HG02885 (cell line): ENCODE measurements around the gene CA10.

Source experiments
- ATAC-seq: cut with Tn5 transposase; IDR thresholded peaks from one replicate; pipeline ENCODE4 v1.9.1; 2021; ENCODE audit warnings: mild to moderate bottlenecking; ENCODE audit not compliant: unreplicated experiment, poor library complexity

The CA10 gene

GRCh38 chr17:51957786-51958185 is 200.7 kb downstream of the CA10 start:
- ATAC-seq: no peak

DNA sequence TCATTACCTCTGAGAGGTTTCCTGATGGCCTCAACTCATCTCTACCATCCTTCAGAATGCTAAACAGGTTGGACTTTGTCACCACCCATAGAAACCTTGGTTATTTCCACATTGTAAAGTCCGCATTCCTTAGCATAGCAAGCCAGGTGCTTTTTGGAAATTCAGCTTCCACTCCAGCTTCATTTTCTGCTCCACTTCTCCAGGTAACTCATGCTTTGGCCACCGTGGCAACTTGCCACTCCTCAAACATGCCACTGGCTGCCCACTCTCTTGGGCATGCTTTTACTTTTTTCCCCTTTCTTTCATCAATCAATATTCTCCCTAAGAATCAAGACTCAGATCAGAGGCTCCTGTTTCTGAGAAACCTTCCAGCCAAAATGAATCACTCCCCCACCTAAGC is 203.3 kb downstream of the CA10 start:
- ATAC-seq: no peak

DNA sequence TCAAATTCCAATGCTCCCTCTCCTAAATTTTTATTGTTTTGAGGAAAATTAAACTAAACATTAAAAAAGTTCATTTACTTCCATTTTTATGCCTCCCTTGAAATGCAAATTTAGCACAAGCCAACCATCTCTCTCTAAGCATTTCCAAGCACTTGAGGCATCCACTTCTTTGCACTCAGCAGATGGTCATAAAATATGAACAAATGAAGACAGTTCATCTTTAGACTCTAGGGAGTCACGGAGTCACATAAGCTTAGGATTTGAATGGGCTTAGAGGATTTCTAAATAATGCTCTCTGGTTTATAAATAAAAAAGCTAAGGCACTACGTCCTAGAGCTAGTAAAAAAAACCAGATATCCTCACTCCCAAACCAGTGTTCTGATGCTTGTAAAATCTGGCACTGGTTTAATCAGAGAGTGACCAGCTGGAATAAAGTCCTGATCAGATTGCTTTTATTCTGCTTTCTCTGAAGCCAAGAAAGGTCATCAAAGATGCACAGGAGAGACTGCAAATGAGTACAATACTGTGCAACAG is 204.2 kb downstream of the CA10 start:
- no peak for ATAC-seq

GRCh38 chr17:51951741-51952140 is 206.8 kb downstream of the CA10 start:
- ATAC-seq: no peak

GRCh38 chr17:51948128-51948527 is 210.4 kb downstream of the CA10 start:
- no peak for ATAC-seq

DNA sequence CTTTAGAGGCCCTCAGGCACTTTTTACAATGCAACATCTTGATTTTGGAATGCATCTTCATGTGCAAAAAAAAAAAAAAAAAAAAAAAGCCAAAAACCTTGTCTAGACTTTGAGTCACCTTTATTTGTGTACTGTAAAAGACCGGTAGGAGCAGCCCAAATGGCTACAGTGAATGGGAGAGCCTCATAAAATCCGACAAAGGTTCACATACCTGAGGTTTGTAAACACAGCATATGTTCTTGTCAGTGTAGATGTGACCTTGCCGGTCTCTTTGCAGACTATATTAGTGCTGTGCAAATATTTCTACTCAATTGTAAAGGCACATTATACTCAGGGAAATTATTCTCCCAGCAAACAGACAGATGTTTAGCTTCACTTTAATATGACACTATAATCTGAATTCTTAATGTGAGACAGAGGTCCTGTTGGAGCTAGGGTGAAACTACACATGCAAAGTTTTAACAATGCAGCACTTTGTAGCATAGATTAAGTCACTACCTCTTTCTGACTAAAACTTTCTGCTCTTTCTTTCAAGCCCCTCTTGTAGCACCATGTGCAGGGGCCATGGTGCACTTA is 211.3 kb downstream of the CA10 start:
- no peak for ATAC-seq

GRCh38 chr17:51946311-51946710 is 212.2 kb downstream of the CA10 start:
- no peak for ATAC-seq

DNA sequence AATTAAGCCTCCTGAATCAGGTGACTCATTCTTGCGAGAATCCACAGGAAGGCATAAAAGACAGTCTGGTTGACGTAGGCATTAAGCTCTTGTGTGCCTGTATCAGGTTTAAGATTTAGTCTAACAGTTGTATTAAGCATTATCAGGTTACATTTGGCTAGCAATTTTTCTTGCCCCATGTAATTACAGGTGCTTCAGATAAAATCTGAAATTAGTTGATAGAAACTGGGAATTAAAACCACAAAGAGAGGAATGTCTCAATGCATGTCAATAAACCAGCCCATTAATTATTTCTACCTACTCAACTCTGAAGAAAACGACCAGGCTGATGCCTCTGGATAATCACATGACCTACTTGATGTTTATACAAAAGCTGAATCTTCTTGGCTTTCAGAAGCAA is 217.2 kb downstream of the CA10 start:
- ATAC-seq: no peak

GRCh38 chr17:51937264-51937663 is 221.2 kb downstream of the CA10 start:
- ATAC-seq: no peak

DNA sequence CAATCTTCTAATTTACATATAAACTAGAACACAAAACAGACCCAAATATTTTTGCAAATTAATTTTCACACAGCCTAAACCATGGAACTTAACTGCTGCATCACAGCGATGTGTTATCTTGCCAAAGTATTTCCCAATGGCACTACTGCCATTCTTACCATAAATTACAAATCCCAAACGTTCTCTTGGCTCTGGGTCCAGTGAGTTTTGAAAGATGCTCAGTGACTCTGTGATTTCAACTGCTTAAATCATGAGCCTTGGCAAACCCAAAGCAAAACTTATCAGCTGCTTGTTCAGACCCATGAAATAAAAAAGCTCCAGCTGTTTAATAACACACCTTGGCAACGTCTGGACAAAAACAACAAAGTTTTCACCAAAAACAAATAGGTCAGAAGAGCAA is 223.0 kb downstream of the CA10 start:
- ATAC-seq: no peak

- no peak for ATAC-seq
Measured at GRCh38 chr17:51933647-51934046, 224.9 kb downstream of the CA10 start.

GRCh38 chr17:51926448-51926847 is 232.1 kb downstream of the CA10 start:
- no peak for ATAC-seq

GRCh38 chr17:51921500-51921899 is 237.0 kb downstream of the CA10 start:
- no peak for ATAC-seq

- no peak for ATAC-seq
Measured at GRCh38 chr17:51914577-51914976, 243.9 kb downstream of the CA10 start.

DNA sequence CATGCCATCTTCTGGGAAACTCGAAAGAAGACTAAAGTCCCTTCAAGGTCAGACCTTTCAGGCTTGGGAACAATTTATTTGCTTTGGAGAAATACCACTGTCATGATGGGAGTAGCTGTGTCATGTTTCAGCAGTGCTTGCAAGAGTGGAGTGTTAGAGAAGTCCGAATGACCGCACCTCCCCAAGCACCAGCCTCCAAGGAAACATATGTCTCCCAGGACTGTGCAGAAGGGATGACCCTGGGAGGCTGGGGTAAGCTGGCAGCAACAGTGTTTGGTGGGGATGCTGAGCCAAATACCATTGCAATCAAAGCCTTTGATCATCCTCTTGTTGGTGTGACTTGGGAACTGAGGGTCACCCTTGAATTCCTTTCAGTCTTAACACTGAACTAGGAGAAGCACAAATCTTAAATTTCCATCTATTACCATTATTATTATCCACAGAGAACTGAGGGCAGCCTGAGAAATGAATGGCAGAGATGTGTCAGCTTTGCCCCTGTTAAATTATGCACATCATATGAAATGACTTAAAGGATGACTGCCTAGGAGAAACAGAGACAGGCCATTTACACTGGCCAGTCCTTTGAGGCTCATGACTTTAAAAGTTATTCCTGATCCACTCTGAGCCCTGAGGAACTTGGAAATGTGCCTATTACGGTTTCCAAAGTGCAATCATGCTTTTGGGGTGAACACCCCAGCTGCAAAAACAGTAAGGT is 244.9 kb downstream of the CA10 start:
- ATAC-seq: no peak

GRCh38 chr17:51912939-51913338 is 245.6 kb downstream of the CA10 start:
- ATAC-seq: no peak

- no peak for ATAC-seq
Measured at GRCh38 chr17:51911237-51911636, 247.3 kb downstream of the CA10 start.

DNA sequence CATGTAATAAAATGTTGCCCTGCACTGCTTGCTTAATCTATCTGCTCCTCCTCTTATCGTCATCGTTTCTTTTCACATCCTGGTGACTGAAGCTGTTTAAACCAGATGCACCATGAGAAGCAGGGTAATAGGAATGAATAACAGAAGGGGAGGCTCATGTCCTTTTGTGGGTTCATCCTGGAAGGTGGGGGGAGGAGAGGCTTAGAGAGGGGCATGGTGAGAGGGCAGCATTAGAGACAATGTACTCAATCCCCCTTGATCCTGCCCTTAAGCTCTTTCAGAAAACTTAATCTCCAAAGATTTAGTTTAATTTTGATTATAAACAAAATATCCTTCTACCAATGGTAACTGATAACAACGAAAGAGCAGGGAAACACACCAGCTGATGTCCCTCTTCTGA is 248.5 kb downstream of the CA10 start:
- ATAC-seq: no peak

- no peak for ATAC-seq
Measured at GRCh38 chr17:51908841-51909537, 249.5 kb downstream of the CA10 start.

- ATAC-seq: no peak
Measured at GRCh38 chr17:51907041-51907440, 251.5 kb downstream of the CA10 start.

DNA sequence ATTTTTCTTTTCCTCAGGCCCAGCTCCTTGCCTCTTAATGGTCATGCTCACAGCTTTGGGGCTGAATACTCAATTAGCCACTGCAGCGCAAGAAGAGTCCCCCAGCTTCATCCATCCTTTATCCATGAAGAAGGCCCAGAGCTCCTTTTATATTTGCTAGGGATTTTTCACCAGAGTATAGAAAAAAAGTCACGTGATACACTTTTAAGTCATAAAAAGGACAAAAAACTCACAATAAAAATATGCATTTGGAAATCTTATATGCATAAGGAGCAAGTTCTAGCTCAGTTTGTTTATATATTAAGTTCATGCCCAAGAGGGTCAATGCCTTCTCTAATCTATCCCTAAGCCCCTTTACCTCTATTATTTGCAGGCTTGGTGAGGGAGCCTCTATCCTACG is 254.1 kb downstream of the CA10 start:
- ATAC-seq: no peak
